ENCODE measurements around the gene DOK1. TPM values are rescaled to one million over a fixed set of nuclear protein-coding genes. Genes with fewer than 3 reads are reported as not detected.

The DOK1 gene
- total RNA-seq, 2 experiments from 2014 or later: 15.0 to 16.6 TPM

- Mint-ChIP-seq H3K4me3 (peak overlapping the region; percentile 98), H3K36me3 (ENCODE audit: low read depth) (peaks cover 62% of the 10 kb centered on the region), H3K27ac (peak overlapping the region; percentile 93), H3K27me3 (no peaks in the 10 kb centered on the region), H3K9me3 (no peaks in the 10 kb centered on the region), H3K4me1 (ENCODE audit: low read depth) (peaks cover 40% of the 10 kb centered on the region)
- intact Hi-C loops (cut with micrococcal nuclease): loop anchor here (5.0 kb wide), 2 partner anchors 48 to 57 kb away; partner anchors contain the start of genes CCDC142 and TTC31
- DNase-seq: peak; percentile 74
- ChIA-PET POLR2A (interaction anchor here (0.7 to 4.1 kb wide), 12 partner anchors 22 to 135 kb away, joined by 3 to 38 read pairs (median 3); partner anchors contain the start of genes CCDC142, INO80B, PCGF1 and TTC31), CTCF (interaction anchor here (0.7 to 6.4 kb wide), 22 partner anchors 8 to 109 kb away, joined by 3 to 54 read pairs (median 4); partner anchors contain the start of genes C2orf81, CCDC142, LBX2 and TTC31)
- no peak for TF ChIP-seq CTCF (IDR thresholded peaks at IDR 0.05)
- peak; percentile 40 for ATAC-seq
These were observed 24.0 kb upstream of the DOK1 start for GRCh38 chr2:74530239-74531187.

DNA sequence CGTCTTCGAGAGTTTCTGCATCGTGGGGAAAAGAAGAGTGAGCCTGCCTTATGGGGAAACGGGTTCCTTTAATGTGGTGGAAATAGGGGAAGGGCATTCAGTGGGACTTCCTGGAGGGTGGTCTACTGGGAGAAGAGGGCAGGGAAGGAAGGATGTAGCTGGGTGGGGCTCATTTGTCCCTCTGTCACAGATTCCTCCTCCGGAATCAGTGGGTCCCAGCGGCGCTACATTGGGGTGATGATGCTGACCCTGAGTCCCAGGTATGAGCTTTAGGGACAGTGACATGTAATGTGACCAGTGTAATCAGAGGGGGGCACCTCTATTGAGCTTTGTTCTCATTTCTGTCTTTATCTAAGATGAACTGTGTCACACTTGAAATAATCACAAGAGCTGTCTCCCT is 22.9 kb upstream of the DOK1 start:
- Mint-ChIP-seq H3K4me1 (ENCODE audit: low read depth) (peaks cover 36% of the 10 kb centered on the region), H3K27ac (peak overlapping the region; percentile 67), H3K36me3 (ENCODE audit: low read depth) (peaks cover 52% of the 10 kb centered on the region), H3K27me3 (no peaks in the 10 kb centered on the region), H3K9me3 (no peaks in the 10 kb centered on the region), H3K4me3 (peak overlapping the region; percentile 98)
- DNase-seq (no peak), ATAC-seq (no peak)
- TF ChIP-seq CTCF (IDR thresholded peaks at IDR 0.05): no peak
- intact Hi-C loops (cut with micrococcal nuclease): loop anchor here (5.0 kb wide), 2 partner anchors 49 to 56 kb away; partner anchors contain the start of genes CCDC142 and TTC31
- ChIA-PET CTCF (interaction anchor here (0.7 to 6.4 kb wide), 30 partner anchors 8 to 196 kb away, joined by 3 to 54 read pairs (median 4); partner anchors contain the start of genes C2orf81, CCDC142, INO80B and LBX2), POLR2A (interaction anchor here (0.9 to 4.1 kb wide), 8 partner anchors 11 to 136 kb away, joined by 3 to 38 read pairs (median 4); partner anchors contain the start of genes CCDC142, DOK1, LOXL3 and TTC31)

- CTCF ChIA-PET: interaction anchor here (0.7 to 6.4 kb wide), 25 partner anchors 10 to 197 kb away, joined by 3 to 54 read pairs (median 4); partner anchors contain the start of genes CCDC142, INO80B, LBX2 and MRPL53
- ATAC-seq: no peak
- peaks cover 31% of the 10 kb centered on the region for H3K4me1 Mint-ChIP-seq (ENCODE audit: low read depth)
These were observed 22.3 kb upstream of the DOK1 start for GRCh38 chr2:74532222-74532621.

DNA sequence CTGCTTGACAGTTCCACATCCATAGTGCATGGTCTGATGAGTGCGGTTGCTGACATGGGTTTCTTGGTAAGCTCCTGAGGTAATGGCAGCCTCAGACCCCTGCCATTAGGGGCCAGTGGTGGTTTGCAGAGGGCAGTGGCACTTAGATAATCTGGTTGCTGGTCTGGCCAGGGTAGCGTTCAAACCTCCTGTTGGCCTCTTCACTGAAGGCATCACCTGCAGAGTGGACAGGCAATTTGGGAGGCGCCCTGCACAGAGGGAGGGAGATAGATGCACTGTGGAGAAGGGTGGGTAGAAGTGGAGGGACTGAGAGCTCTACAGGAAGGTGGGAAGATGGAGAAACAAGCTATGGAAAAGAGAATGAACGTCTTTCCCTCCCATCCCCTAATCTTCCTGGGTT is 21.1 kb upstream of the DOK1 start:
- Mint-ChIP-seq H3K27ac (no peak overlapping the region), H3K4me3 (no peak overlapping the region), H3K27me3 (no peaks in the 10 kb centered on the region), H3K36me3 (ENCODE audit: low read depth) (peaks cover 34% of the 10 kb centered on the region), H3K9me3 (no peaks in the 10 kb centered on the region), H3K4me1 (ENCODE audit: low read depth) (peaks cover 19% of the 10 kb centered on the region)
- ATAC-seq (no peak), DNase-seq (no peak)
- TF ChIP-seq CTCF (IDR thresholded peaks at IDR 0.05): no peak
- POLR2A ChIA-PET: interaction anchor here (1.1 to 1.8 kb wide), 3 partner anchors 16 to 34 kb away, joined by 3 to 5 read pairs (median 3); partner anchors contain the start of gene TLX2
- intact Hi-C loops (cut with micrococcal nuclease): loop anchor here (5.0 kb wide), 2 partner anchors 51 to 54 kb away; partner anchors contain the start of genes CCDC142 and TTC31
- CTCF ChIA-PET: interaction anchor here (1.1 to 6.4 kb wide), 7 partner anchors 11 to 76 kb away, joined by 3 to 54 read pairs (median 12); partner anchors contain the start of genes CCDC142, PCGF1, TTC31 and WBP1

More at GRCh38 chr2:74532222-74532621, 22.3 kb upstream of the DOK1 start:
- H3K27ac Mint-ChIP-seq: peak overlapping the region; percentile 67
- intact Hi-C loops (cut with micrococcal nuclease): loop anchor here (5.0 kb wide), 2 partner anchors 50 to 55 kb away; partner anchors contain the start of genes CCDC142 and TTC31
- H3K27me3 Mint-ChIP-seq: no peaks in the 10 kb centered on the region
- H3K36me3 Mint-ChIP-seq (ENCODE audit: low read depth): peaks cover 46% of the 10 kb centered on the region
- peak overlapping the region; percentile 26 for H3K4me3 Mint-ChIP-seq
- TF ChIP-seq CTCF (IDR thresholded peaks at IDR 0.05): no peak
- POLR2A ChIA-PET: interaction anchor here (0.9 to 4.1 kb wide), 8 partner anchors 12 to 75 kb away, joined by 3 to 38 read pairs (median 4); partner anchors contain the start of genes CCDC142, DOK1, LOXL3 and TTC31
- H3K9me3 Mint-ChIP-seq: no peaks in the 10 kb centered on the region
- no peak for DNase-seq
